HG02981 (cell line): Measurements from ENCODE around the gene HNRNPH2.

Source experiments
- ATAC-seq: cut with Tn5 transposase; IDR thresholded peaks from one replicate; pipeline ENCODE4 v1.9.1; 2021; ENCODE audit warnings: mild to moderate bottlenecking, moderate library complexity; ENCODE audit not compliant: unreplicated experiment

Gene HNRNPH2

DNA sequence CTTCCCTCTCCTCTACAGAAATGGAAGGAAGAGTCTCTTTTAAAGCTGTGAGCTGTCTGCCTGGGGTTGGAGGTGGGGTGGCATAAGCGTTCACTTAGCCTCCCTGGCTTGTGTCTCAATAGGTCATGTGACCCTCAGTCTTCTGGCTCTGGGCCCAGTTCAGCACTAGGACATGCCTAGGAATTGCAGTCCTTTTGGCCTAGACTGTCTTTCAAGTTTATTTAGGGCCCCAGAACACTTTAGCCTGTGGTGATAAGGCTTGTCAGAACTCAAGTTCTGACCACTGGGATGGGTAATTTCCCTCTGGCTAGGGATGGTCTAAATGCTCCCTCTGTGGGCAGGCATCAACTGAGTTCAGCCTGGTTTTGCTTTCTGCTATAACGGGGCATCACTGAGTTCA is 42.9 kb downstream of the HNRNPH2 start:
- ATAC-seq: no peak

GRCh38 chrX:101452056-101452455 is 44.0 kb downstream of the HNRNPH2 start:
- ATAC-seq: no peak

DNA sequence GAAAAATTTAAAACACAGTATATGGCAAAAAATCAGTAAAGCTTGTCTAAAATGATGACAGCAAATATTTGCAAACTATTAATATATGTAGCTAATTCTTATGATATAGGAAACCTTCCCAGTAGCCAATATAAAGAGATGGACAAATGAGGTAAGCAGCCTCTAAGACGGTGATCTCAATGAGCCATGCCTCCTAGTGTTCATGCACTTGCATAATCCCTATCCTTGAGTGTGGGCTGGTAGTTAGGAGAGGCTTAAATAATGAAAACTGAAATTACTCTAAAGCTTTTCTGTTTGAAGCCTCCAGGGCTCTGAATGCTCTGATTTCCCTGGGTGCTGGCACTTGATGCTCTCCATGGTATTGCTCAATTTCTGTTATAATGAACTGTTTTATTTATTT is 52.6 kb downstream of the HNRNPH2 start:
- no peak for ATAC-seq

DNA sequence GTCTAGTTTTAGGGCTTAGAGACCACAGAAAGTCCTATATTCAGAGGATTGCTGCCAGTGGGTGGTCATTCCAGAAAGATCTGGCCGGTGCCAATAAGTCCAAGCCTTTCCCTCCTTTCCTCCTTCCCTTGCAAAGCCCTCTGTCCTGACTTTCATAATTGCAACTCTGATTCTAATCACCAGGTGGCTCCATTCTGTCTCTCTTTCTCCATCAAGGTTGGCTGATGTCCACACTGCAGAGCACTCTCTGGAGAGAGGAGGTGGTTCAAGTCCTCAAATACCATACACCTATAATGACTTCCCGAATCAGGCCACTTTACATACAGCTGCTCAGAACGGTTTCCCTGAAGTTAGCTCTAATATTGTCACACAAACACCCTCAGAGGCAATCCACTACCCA is 54.9 kb downstream of the HNRNPH2 start:
- ATAC-seq: no peak
